ENCODE measurements around the gene PARVG.

PARVG gene

GRCh38 chr22:44195189-44195871 is 14.6 kb downstream of the PARVG start:
- Histone ChIP-seq H3K79me1 (ENCODE audit: low read depth, low read length) (no peaks in the 10 kb centered on the region), H2AK5ac (ENCODE audit: low read depth, low read length) (peak overlapping the region; percentile 57), H3K27me3 (ENCODE audit: control insufficient read depth in 3 of 3, insufficient read depth in 3 of 3, low read depth in 1 of 3, low read length in 3 of 3) (peaks cover 0 to 13% (median 0%) of the 10 kb centered on the region in 3 experiments), H3K23ac (ENCODE audit: low read depth, low read length, poor library complexity) (peak overlapping the region; percentile 28), H2AFZ (ENCODE audit: low read length) (no peak overlapping the region), H3K4ac (ENCODE audit: low read length) (no peak overlapping the region), H2BK5ac (ENCODE audit: low read length) (peak overlapping the region; percentile 45), H3K4me1 (ENCODE audit: control insufficient read depth in 2 of 2, insufficient read depth in 1 of 2, low read depth in 1 of 2, low read length in 2 of 2) (peaks cover 4% of the 10 kb centered on the region in 2 donors), H2BK120ac (ENCODE audit: low read depth, low read length) (no peak overlapping the region), H3K4me3 (ENCODE audit: low read length in 2 of 2) (no peak overlapping the region), H3K9ac (ENCODE audit: low read depth, low read length, poor library complexity) (no peak overlapping the region), H2BK15ac (ENCODE audit: low read length) (peak overlapping the region; percentile 31), H3K9me3 (replicated peaks in 1 of 2; ENCODE audit: control insufficient read depth in 2 of 2, insufficient read depth in 1 of 2, low read depth in 1 of 2, low read length in 2 of 2) (peaks cover 0 to 2% of the 10 kb centered on the region in 2 donors), H3K18ac (ENCODE audit: low read length) (peak overlapping the region; percentile 75), H3K4me2 (ENCODE audit: insufficient read depth, low read length, poor library complexity, severe bottlenecking) (no peak overlapping the region), H3K27ac (replicated peaks; ENCODE audit: low read length) (no peak overlapping the region), H3K36me3 (replicated peaks in 1 of 2; ENCODE audit: control insufficient read depth in 2 of 2, insufficient read depth in 2 of 2, low read length in 2 of 2) (no peaks in the 10 kb centered on the region), H2BK12ac (ENCODE audit: low read length) (no peak overlapping the region), H4K91ac (ENCODE audit: low read depth, low read length, poor library complexity) (no peak overlapping the region), H3K14ac (ENCODE audit: low read length) (no peak overlapping the region), H4K8ac (ENCODE audit: low read depth, low read length) (no peak overlapping the region)
- DNase-seq (ENCODE audit: low spot score), result no peak
- WGBS, 2 donors (ENCODE audit: extremely low coverage in 2 of 2, insufficient read length in 2 of 2, insufficient replicate concordance in 1 of 2), result no CpG with 5 or more reads among the region's 5 CpGs

DNA sequence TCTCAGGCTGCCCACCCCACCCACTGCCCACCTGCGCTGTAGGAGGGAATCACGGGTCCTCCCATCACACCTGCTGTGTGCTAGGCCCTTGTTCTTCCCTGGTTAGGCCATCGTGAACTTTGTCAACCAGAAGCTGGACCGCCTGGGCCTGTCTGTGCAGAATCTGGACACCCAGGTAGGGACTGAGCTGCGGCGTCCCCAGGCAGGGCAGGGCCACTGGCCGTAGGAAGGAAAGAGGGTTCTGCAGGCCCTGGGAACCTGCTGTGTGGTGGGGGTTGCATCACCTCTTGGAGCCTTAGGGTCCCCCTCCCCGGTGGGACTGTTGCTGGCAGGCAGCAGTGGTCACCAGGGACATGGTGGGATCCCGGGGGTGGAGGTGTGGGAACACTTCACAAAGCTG is 15.5 kb downstream of the PARVG start:
- Histone ChIP-seq H3K14ac (ENCODE audit: low read length) (peak overlapping the region; percentile 6), H3K18ac (ENCODE audit: low read length) (peak overlapping the region; percentile 33), H3K9ac (ENCODE audit: low read depth, low read length, poor library complexity) (peak overlapping the region; percentile 55), H3K4me1 (ENCODE audit: control insufficient read depth in 2 of 2, insufficient read depth in 1 of 2, low read depth in 1 of 2, low read length in 2 of 2) (no peaks in the 10 kb centered on the region), H3K23ac (ENCODE audit: low read depth, low read length, poor library complexity) (no peak overlapping the region), H3K4me3 (ENCODE audit: low read length in 2 of 2) (no peak overlapping the region), H3K4me2 (ENCODE audit: insufficient read depth, low read length, poor library complexity, severe bottlenecking) (no peak overlapping the region), H2BK12ac (ENCODE audit: low read length) (no peak overlapping the region), H2BK15ac (ENCODE audit: low read length) (no peak overlapping the region), H3K27me3 (ENCODE audit: control insufficient read depth in 3 of 3, insufficient read depth in 3 of 3, low read depth in 1 of 3, low read length in 3 of 3) (peaks cover 0 to 20% (median 0%) of the 10 kb centered on the region in 3 experiments), H3K4ac (ENCODE audit: low read length) (no peak overlapping the region), H2AFZ (ENCODE audit: low read length) (no peak overlapping the region), H4K8ac (ENCODE audit: low read depth, low read length) (no peak overlapping the region), H3K79me1 (ENCODE audit: low read depth, low read length) (no peaks in the 10 kb centered on the region), H4K91ac (ENCODE audit: low read depth, low read length, poor library complexity) (no peak overlapping the region), H2AK5ac (ENCODE audit: low read depth, low read length) (peak overlapping the region; percentile 15), H3K27ac (replicated peaks; ENCODE audit: low read length) (no peak overlapping the region), H2BK120ac (ENCODE audit: low read depth, low read length) (no peak overlapping the region), H2BK5ac (ENCODE audit: low read length) (no peak overlapping the region), H3K9me3 (replicated peaks in 1 of 2; ENCODE audit: control insufficient read depth in 2 of 2, insufficient read depth in 1 of 2, low read depth in 1 of 2, low read length in 2 of 2) (peaks cover 0 to 2% of the 10 kb centered on the region in 2 donors), H3K36me3 (replicated peaks in 1 of 2; ENCODE audit: control insufficient read depth in 2 of 2, insufficient read depth in 2 of 2, low read length in 2 of 2) (no peaks in the 10 kb centered on the region)
- no CpG with 5 or more reads among the region's 9 CpGs for WGBS, 2 donors (ENCODE audit: extremely low coverage in 2 of 2, insufficient read length in 2 of 2, insufficient replicate concordance in 1 of 2)
- DNase-seq (ENCODE audit: low spot score), result no peak

DNA sequence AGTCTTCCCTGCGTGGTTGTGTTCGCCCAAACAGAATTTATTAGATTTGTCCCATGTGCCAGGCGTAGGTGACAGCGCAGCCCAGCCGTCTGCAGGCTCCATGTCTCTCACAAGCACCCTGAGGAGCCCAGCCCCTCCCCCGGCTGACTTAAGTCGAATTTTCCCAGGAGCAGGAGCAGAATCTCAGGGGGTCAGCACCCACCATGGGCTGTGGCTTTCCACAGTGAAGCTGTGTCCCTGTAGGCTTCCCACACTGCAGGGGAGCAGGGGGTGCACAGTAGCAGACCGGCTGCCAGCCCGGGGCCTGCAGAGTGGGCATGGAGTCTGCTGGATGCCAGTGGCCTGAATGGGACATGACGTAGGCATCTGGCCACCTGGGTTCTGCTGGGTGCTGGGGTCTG is 16.0 kb downstream of the PARVG start:
- no peak for DNase-seq (ENCODE audit: low spot score)
- no peak overlapping the region for H4K8ac ChIP-seq (ENCODE audit: low read depth, low read length)
- WGBS, 2 donors (ENCODE audit: extremely low coverage in 2 of 2, insufficient read length in 2 of 2, insufficient replicate concordance in 1 of 2), result no CpG with 5 or more reads among the region's 10 CpGs

GRCh38 chr22:44197271-44197670 is 16.5 kb downstream of the PARVG start:
- H3K4me1 ChIP-seq (ENCODE audit: control insufficient read depth in 2 of 2, insufficient read depth in 1 of 2, low read depth in 1 of 2, low read length in 2 of 2), result peaks cover 0 to 2% of the 10 kb centered on the region in 2 donors
- no peak overlapping the region for H2BK5ac ChIP-seq (ENCODE audit: low read length)
- H2BK12ac ChIP-seq (ENCODE audit: low read length), result no peak overlapping the region
- H4K91ac ChIP-seq (ENCODE audit: low read depth, low read length, poor library complexity), result no peak overlapping the region
- H3K14ac ChIP-seq (ENCODE audit: low read length), result no peak overlapping the region
- no peak overlapping the region for H3K4me3 ChIP-seq (ENCODE audit: low read length in 2 of 2)
- no peak overlapping the region for H2AK5ac ChIP-seq (ENCODE audit: low read depth, low read length)
- H2BK15ac ChIP-seq (ENCODE audit: low read length), result no peak overlapping the region
- no peak overlapping the region for H3K4me2 ChIP-seq (ENCODE audit: insufficient read depth, low read length, poor library complexity, severe bottlenecking)
- no peak overlapping the region for H3K4ac ChIP-seq (ENCODE audit: low read length)
- no CpG with 5 or more reads among the region's 2 CpGs for WGBS, 2 donors (ENCODE audit: extremely low coverage in 2 of 2, insufficient read length in 2 of 2, insufficient replicate concordance in 1 of 2)
- no peak overlapping the region for H2AFZ ChIP-seq (ENCODE audit: low read length)
- H3K23ac ChIP-seq (ENCODE audit: low read depth, low read length, poor library complexity), result no peak overlapping the region
- H4K8ac ChIP-seq (ENCODE audit: low read depth, low read length), result no peak overlapping the region
- no peak overlapping the region for H3K18ac ChIP-seq (ENCODE audit: low read length)
- H3K9me3 ChIP-seq (replicated peaks in 1 of 2; ENCODE audit: control insufficient read depth in 2 of 2, insufficient read depth in 1 of 2, low read depth in 1 of 2, low read length in 2 of 2), result peaks cover 0 to 2% of the 10 kb centered on the region in 2 donors
- no peak overlapping the region for H2BK120ac ChIP-seq (ENCODE audit: low read depth, low read length)
- no peaks in the 10 kb centered on the region for H3K79me1 ChIP-seq (ENCODE audit: low read depth, low read length)
- H3K36me3 ChIP-seq (replicated peaks in 1 of 2; ENCODE audit: control insufficient read depth in 2 of 2, insufficient read depth in 2 of 2, low read length in 2 of 2), result no peaks in the 10 kb centered on the region
- H3K9ac ChIP-seq (ENCODE audit: low read depth, low read length, poor library complexity), result no peak overlapping the region
- peaks cover 0 to 30% (median 0%) of the 10 kb centered on the region in 3 experiments for H3K27me3 ChIP-seq (ENCODE audit: control insufficient read depth in 3 of 3, insufficient read depth in 3 of 3, low read depth in 1 of 3, low read length in 3 of 3)
- no peak overlapping the region for H3K27ac ChIP-seq (replicated peaks; ENCODE audit: low read length)
- DNase-seq (ENCODE audit: low spot score), result no peak

More for the DNA sequence above, 16.0 kb downstream of the PARVG start:
- Histone ChIP-seq H2AK5ac (ENCODE audit: low read depth, low read length) (peak overlapping the region; percentile 40), H2AFZ (ENCODE audit: low read length) (no peak overlapping the region), H3K9ac (ENCODE audit: low read depth, low read length, poor library complexity) (no peak overlapping the region), H3K18ac (ENCODE audit: low read length) (peak overlapping the region; percentile 76), H3K27me3 (ENCODE audit: control insufficient read depth in 3 of 3, insufficient read depth in 3 of 3, low read depth in 1 of 3, low read length in 3 of 3) (peaks cover 0 to 25% (median 0%) of the 10 kb centered on the region in 3 experiments), H4K91ac (ENCODE audit: low read depth, low read length, poor library complexity) (no peak overlapping the region), H3K23ac (ENCODE audit: low read depth, low read length, poor library complexity) (no peak overlapping the region), H3K9me3 (replicated peaks in 1 of 2; ENCODE audit: control insufficient read depth in 2 of 2, insufficient read depth in 1 of 2, low read depth in 1 of 2, low read length in 2 of 2) (peaks cover 0 to 2% of the 10 kb centered on the region in 2 donors), H3K4me3 (ENCODE audit: low read length in 2 of 2) (no peak overlapping the region), H3K79me1 (ENCODE audit: low read depth, low read length) (no peaks in the 10 kb centered on the region), H2BK12ac (ENCODE audit: low read length) (peak overlapping the region; percentile 11), H3K4me2 (ENCODE audit: insufficient read depth, low read length, poor library complexity, severe bottlenecking) (no peak overlapping the region), H2BK5ac (ENCODE audit: low read length) (no peak overlapping the region), H3K36me3 (replicated peaks in 1 of 2; ENCODE audit: control insufficient read depth in 2 of 2, insufficient read depth in 2 of 2, low read length in 2 of 2) (no peaks in the 10 kb centered on the region), H3K14ac (ENCODE audit: low read length) (peak overlapping the region; percentile 26), H2BK15ac (ENCODE audit: low read length) (no peak overlapping the region), H2BK120ac (ENCODE audit: low read depth, low read length) (no peak overlapping the region), H3K4ac (ENCODE audit: low read length) (no peak overlapping the region), H3K27ac (replicated peaks; ENCODE audit: low read length) (no peak overlapping the region), H3K4me1 (ENCODE audit: control insufficient read depth in 2 of 2, insufficient read depth in 1 of 2, low read depth in 1 of 2, low read length in 2 of 2) (no peaks in the 10 kb centered on the region)

Data from neuronal stem cell (in vitro differentiated cells).